Sigmoid colon (tissue), 4 donors: ENCODE results near the gene ATF5.

ENCODE experiments used
- EP300 ChIP-seq, 4 donors: sonication (generic); formaldehyde crosslinking; IDR thresholded peaks; one replicate each; pipeline ENCODE4 v1.6.1; 2017; ENCODE audit warnings: antibody characterized with exemption in 4 of 4
- POLR2AphosphoS5 ChIP-seq, 4 donors: sonication (generic); formaldehyde crosslinking; IDR thresholded peaks; one replicate each; pipeline ENCODE4 v1.6.1; 2017; ENCODE audit warnings: antibody characterized with exemption in 4 of 4
- TF ChIP-seq, protein P1 (sequence below), 4 experiments: fragments of 450-650 bp in 3 of 4; fragments of 200-600 bp in 1 of 4; IDR thresholded peaks; one replicate each; pipeline ENCODE4 v1.5.1; 2016 to 2019; ENCODE audit warnings: antibody characterized with exemption in 4 of 4, mild to moderate bottlenecking in 3 of 4, moderate library complexity in 2 of 4

DNA sequence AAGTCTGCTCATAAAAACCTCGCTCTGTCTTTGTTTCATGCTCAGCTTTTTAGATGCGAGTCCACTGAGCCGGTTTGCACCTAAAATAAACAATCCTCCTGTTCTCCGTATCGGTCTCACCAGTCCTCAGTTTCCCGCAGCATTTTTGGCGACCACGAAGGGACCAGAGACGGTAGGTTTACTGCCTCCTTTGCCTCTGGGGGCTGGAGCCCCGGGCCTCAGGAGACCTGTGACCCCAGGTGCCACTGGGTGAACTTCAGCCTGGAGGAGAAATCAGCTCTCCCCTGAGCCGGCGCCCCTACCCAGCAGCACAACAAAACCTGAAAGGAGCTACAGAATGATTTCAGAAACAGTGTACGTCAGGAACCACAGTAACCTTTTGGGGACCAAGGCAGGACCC lies 23.9 kb downstream of the ATF5 start:
- TF ChIP-seq, protein P1, sequence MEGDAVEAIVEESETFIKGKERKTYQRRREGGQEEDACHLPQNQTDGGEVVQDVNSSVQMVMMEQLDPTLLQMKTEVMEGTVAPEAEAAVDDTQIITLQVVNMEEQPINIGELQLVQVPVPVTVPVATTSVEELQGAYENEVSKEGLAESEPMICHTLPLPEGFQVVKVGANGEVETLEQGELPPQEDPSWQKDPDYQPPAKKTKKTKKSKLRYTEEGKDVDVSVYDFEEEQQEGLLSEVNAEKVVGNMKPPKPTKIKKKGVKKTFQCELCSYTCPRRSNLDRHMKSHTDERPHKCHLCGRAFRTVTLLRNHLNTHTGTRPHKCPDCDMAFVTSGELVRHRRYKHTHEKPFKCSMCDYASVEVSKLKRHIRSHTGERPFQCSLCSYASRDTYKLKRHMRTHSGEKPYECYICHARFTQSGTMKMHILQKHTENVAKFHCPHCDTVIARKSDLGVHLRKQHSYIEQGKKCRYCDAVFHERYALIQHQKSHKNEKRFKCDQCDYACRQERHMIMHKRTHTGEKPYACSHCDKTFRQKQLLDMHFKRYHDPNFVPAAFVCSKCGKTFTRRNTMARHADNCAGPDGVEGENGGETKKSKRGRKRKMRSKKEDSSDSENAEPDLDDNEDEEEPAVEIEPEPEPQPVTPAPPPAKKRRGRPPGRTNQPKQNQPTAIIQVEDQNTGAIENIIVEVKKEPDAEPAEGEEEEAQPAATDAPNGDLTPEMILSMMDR (IDR thresholded peaks at IDR 0.05), result no peak
- TF ChIP-seq EP300 (IDR thresholded peaks at IDR 0.05) (no peak), POLR2AphosphoS5 (IDR thresholded peaks at IDR 0.05) (no peak)
